Activated CD4-positive, alpha-beta T cell treated with anti-CD3 and anti-CD28 coated beads, Interleukin-2, Interleukin-4, amounts not matched to agents 100 ng/mL and 50 ng/mL, durations not matched to agents 16 hours and 8 hours (primary cell): ENCODE measurements around the gene CDR2.
"Not testable (repeated sequence)": the region's sequence is repeated elsewhere in the genome, so short reads cannot be mapped to it uniquely, and the experiment has no call there.

Experiments
- DNase-seq: peaks from one replicate; pipeline ENCODE4 v3.0.0-alpha.2; 2020; ENCODE audit warnings: low spot score

Gene CDR2

GRCh38 chr16:22352723-22353122 is 21.7 kb downstream of the CDR2 start:
- no peak for DNase-seq

DNA sequence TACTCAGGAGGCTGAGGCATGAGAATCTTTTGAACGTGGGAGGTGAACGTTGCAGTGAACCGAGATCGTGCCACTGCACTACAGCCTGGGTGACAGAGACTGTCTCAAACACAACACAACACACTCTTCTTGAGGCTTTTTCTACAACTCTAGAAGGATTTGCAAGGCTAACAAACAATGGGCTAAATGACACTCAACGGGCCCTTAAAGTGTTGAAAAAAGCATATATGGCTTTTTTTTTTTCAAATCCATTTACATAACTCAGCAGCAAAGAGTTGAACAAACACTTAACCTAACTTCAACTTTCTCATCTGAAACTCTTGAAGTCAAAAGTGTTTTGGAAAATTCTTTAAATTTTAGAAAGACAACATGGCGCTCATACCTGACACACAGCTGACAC is 22.3 kb downstream of the CDR2 start:
- DNase-seq, result no peak

DNA sequence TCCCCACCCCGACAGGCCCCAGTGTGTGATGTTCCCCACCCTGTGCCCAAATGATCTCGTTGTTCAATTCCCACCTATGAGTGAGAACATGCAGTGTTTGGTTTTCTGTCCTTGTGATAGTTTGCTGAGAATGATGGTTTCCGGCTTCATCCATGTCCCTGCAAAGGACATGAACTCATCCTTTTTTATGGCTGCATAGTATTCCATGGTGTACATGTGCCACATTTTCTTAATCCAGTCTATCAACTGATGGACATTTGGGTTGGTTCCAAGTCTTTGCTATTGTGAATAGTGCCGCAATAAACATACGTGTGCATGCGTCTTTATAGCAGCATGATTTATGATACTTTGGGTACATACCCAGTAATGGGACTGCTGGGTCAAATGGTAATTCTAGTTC is 23.4 kb downstream of the CDR2 start:
- not testable (repeated sequence) for DNase-seq

- no peak for DNase-seq
Observed at GRCh38 chr16:22348291-22348690, 26.1 kb downstream of the CDR2 start.

GRCh38 chr16:22347100-22347820 is 27.2 kb downstream of the CDR2 start:
- DNase-seq, result no peak

GRCh38 chr16:22346483-22346882 is 27.9 kb downstream of the CDR2 start:
- no peak for DNase-seq

- no peak for DNase-seq
Observed at GRCh38 chr16:22342082-22342481, 32.3 kb downstream of the CDR2 start.

DNA sequence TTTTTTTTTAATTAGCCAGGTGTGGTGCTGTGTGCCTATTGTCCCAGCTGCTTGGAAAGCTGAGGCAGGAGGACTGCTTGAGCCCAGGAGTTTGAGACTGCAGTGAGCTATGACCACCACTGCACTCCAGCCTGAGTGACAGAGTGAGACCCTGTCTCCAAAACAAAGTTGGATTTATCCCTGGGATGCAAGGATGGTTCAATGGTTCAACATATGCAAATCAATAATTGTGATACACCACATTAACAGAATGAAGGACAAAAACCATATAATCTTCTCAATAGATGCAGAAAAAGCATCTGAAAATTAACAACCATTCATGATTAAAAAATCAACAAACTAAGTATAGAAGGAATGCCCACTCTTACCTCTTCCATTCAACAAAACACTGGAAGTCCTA is 33.5 kb downstream of the CDR2 start:
- no peak for DNase-seq

GRCh38 chr16:22337849-22338635 is 36.4 kb downstream of the CDR2 start:
- no peak for DNase-seq

DNA sequence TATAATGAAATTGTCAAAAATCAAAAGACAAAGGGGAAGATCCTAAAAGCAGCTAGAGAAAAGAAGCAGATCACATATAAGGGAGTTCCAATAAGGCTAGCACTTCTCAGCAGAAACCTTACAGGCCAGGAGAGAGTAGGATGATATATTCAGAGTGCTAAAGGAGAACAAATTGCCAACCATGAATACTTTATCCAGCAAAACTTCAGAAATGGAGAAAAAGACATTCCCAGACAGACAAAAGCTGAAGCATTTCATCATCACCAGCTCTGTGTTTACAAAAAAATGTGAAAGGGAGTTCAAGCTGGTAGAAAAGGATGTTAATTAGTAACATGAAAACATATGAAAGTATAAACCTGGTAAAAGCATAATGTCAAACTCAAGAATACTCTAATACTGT is 37.4 kb downstream of the CDR2 start:
- DNase-seq, result no peak

DNA sequence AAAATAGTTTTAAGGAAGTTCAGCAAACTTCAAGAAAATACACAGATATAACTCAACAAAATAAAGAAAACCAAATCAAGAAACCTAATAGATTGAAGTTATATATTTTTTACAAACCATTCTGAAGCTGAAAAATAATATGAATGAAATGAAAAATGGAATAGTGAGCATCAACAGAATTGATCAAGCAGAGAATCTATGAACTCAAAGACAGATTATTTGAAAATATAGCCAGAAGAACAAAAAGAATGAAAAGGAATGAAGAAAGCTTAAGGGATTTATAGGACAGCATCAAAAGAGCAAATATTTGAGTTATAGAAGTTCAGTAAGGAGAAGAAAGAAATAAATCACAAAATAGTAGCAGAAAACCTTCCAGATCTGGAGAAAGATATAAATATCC is 37.8 kb downstream of the CDR2 start:
- no peak for DNase-seq

DNA sequence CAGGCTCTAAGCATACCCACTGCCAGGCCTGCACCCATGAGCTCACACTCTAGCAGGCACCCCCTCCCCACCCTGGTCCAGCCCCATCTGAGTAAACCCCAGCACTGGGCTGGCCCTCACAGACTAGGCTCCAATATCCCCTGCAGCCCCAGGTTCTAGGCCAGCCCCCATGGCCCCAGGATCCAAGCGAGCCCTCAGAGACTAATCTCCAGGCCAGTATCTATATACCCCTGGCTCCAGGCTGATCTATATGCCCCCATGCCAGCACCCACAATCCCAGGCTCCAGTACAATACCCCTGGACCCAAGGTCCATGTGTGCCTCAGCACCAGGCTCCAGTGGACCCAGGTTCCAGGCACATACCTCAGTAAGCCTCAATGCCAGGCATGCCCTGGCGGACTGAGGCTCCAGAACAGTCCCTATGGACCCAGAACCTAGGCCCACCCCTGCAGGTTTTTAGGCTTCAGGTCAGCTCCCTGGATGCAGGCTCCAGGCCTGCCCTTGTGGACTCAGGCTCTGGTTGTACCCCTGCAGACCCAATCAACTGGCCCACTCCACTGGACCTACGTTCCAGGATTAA is 38.7 kb downstream of the CDR2 start:
- DNase-seq, result no peak

DNA sequence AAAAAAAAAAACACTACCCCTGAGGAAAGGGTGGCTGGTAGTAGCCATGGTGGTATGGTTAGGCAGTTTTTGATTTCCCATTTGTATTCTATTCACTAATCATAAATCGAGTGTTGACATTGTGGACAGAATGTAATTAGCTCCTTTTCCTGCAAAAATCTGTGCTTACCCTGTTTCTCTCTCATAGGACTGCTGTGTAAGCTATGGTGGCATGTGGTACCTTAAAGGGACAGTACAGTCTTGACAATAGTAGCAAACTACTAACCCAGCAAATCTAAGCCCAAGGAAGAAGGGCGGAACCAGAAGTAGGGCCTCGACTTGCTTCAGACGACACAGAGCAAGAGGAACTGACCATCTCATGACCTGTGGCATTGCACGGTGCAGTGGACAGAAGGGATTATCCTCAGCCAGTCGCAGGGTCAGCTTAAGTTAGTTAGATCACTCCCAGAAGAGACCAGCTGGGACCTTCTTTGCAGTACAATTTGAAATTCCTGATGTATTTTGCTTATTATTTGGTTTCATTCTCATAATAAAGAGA is 40.9 kb downstream of the CDR2 start:
- DNase-seq, result no peak

DNA sequence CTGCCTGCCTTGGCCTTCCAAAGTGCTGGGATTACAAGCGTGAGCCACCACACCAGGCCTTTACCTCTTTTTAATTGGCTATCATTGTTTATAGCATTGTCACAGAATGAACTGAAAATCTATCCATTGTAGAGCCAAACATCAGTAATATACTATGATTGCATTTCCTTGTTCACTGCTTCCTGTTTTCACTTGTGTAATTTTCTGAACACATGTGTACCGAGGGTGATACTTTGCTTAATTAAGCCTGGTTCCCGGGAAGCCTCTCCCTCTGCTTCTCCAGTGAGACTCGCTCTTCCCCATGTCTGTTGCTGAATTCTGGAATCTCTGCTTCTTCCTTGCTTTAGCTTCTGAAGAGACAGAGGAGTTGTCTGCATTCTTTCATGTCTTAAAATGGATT is 44.1 kb downstream of the CDR2 start:
- no peak for DNase-seq

GRCh38 chr16:22329199-22329695 is 45.2 kb downstream of the CDR2 start:
- DNase-seq, result no peak

- DNase-seq, result no peak
Observed at GRCh38 chr16:22328081-22328725, 46.2 kb downstream of the CDR2 start.

- no peak for DNase-seq
Observed at GRCh38 chr16:22327446-22327775, 47.0 kb downstream of the CDR2 start.

DNA sequence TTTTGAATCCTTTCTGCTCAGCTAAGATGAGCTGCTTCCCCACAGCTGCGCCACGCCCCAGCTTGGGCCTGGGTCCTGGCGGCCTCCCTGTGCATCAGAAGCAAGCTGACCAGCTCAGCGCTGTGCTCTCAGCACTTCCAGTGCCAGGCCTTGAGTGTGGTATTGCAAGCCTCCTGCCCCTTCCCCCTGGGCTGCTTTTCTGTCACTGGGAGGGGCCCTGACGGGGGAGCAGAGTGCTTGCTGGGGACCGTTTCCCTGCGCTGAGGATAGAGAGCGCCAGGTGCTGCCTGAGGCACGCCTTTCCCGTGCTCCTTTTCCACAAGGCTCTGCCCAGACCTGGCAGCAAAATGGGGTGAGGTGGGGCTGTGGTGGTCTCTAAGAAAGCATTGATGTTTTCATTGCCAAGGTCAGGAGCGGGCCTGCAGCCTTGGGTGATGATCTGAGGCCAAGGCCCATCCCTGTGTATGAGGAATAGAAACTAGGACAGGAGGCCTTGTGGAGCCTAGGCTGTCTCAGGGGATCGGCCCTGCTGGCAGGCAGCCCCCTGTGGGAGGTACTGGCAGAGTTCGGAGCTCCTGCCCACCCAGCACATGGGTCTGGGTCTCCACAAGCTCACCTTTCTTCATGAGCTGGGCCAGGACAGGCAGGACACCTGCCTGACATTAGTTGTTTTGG is 47.5 kb downstream of the CDR2 start:
- DNase-seq, result no peak

- DNase-seq, result no peak
Observed at GRCh38 chr16:22326369-22326652, 48.1 kb downstream of the CDR2 start.

DNA sequence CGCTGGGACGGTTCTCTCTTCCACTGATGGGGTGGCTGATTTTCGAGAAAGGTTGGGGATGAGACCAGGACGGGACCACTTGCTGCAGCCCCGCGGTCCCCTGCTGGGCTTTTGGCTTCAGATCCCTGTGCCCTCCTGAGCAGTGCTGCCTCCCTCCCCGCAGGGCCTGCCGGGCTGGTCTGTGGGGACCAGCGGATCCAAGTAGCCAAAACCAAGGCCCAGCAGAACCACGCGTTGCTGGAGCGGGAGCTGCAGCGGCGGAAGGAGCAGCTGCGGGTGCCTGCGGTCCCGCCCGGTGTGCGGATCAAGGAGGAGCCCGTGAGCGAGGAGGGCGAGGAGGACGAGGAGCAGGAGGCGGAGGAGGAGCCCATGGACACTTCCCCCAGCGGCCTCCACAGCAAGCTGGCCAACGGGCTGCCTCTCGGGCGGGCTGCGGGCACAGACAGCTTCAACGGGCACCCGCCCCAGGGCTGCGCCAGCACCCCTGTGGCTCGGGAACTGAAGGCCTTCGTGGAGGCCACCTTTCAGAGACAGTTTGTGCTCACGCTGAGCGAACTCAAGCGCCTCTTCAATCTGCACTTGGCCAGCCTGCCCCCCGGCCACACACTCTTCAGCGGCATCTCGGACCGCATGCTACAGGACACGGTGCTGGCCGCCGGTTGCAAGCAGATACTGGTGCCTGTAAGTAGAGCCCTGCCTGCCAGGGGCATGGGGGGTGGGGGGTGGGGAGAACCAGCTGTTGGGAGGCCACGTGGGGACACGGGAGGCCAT is 48.6 kb downstream of the CDR2 start:
- DNase-seq, result no peak
